HK-2 (cell line): Measurements from ENCODE around the gene XRCC6.
"Not testable (repeated sequence)": the region's sequence is repeated elsewhere in the genome, so short reads cannot be mapped to it uniquely, and the experiment has no call there.

Source experiments
- DNase-seq: peaks from one replicate; pipeline ENCODE4 v3.0.0-alpha.2; 2018; ENCODE audit not compliant: unreplicated experiment

The XRCC6 gene

GRCh38 chr22:41621099-41621910 lies at the start of gene XRCC6:
TSS of gene XRCC6 (plus strand) at chr22:41621295. CDS start at chr22:41622005, 710 bp downstream.
- peak; percentile 99 for DNase-seq

GRCh38 chr22:41571786-41572185 lies 49.3 kb upstream of the XRCC6 start:
- no peak for DNase-seq

GRCh38 chr22:41572305-41572704 lies 48.8 kb upstream of the XRCC6 start:
- DNase-seq, result not testable (repeated sequence)

- DNase-seq, result no peak
Observed at GRCh38 chr22:41573677-41574076, 47.4 kb upstream of the XRCC6 start.

- DNase-seq, result peak; percentile 50
Observed at GRCh38 chr22:41574847-41575381, 46.2 kb upstream of the XRCC6 start.

GRCh38 chr22:41575533-41575932 lies 45.6 kb upstream of the XRCC6 start:
- DNase-seq, result no peak

- DNase-seq, result no peak
Observed at GRCh38 chr22:41576877-41577276, 44.2 kb upstream of the XRCC6 start.

- no peak for DNase-seq
Observed at GRCh38 chr22:41578114-41578513, 43.0 kb upstream of the XRCC6 start.

- no peak for DNase-seq
Observed at GRCh38 chr22:41578818-41579217, 42.3 kb upstream of the XRCC6 start.

- no peak for DNase-seq
Observed at GRCh38 chr22:41579297-41579996, 41.6 kb upstream of the XRCC6 start.

- no peak for DNase-seq
Observed at GRCh38 chr22:41579997-41580355, 41.1 kb upstream of the XRCC6 start.

GRCh38 chr22:41582694-41583093 lies 38.4 kb upstream of the XRCC6 start:
- DNase-seq, result no peak

GRCh38 chr22:41584881-41585280 lies 36.2 kb upstream of the XRCC6 start:
- DNase-seq, result no peak

GRCh38 chr22:41585898-41586297 lies 35.2 kb upstream of the XRCC6 start:
- no peak for DNase-seq

- DNase-seq, result no peak
Observed at GRCh38 chr22:41587347-41587723, 33.8 kb upstream of the XRCC6 start.

- peak; percentile 100 for DNase-seq
Observed at GRCh38 chr22:41589391-41590241, 31.5 kb upstream of the XRCC6 start, which contains the start of gene PMM1. TSS of gene PMM1 (minus strand) at chr22:41589840. CDS start at chr22:41589805, 35 bp downstream.

GRCh38 chr22:41593336-41593960 lies 27.6 kb upstream of the XRCC6 start:
- not testable (repeated sequence) for DNase-seq

- DNase-seq, result no peak
Observed at GRCh38 chr22:41595703-41596102, 25.4 kb upstream of the XRCC6 start.

GRCh38 chr22:41596776-41597634 lies 24.1 kb upstream of the XRCC6 start:
- DNase-seq, result peak; percentile 62

GRCh38 chr22:41597635-41597953 lies 23.5 kb upstream of the XRCC6 start:
- DNase-seq, result no peak

- peak; percentile 58 for DNase-seq
Observed at GRCh38 chr22:41598081-41598480, 23.0 kb upstream of the XRCC6 start.
